IMR-90 (cell line): Measurements from ENCODE around the gene DGKB. TPM values are rescaled to one million over a fixed set of nuclear protein-coding genes. Genes with fewer than 3 reads are reported as not detected.

Experiments used
- ATAC-seq: fragments of 200-7000 bp; cut with Tn5 transposase; 2 replicates; pipeline ENCODE4 v1.9.1; 2020; ENCODE audit warnings: low read depth, mild to moderate bottlenecking, moderate library complexity
- BruUV-seq: library from RNA; stranded (reverse); fragments of 400-500 nt; replicated peaks from 2 replicates; lab custom pipeline; 2021; lab: Mats Ljungman, UMichigan
- CTCF ChIA-PET: fragments of 300-600 bp; formaldehyde crosslinking; extraction: SDS; loops from one replicate; lab custom pipeline; 2021; ENCODE audit warnings: antibody characterized with exemption; lab: Yijun Ruan, JAX
- POLR2A ChIA-PET: fragments of 300-600 bp; sonication (Branson Sonifier 250); formaldehyde crosslinking; loops from one replicate; lab custom pipeline; 2022; ENCODE audit warnings: antibody characterized with exemption; ENCODE audit not compliant: unreplicated experiment; lab: Charles Lee
- DNase-seq: peaks from one replicate; pipeline ENCODE4 v3.0.0; 2013
- H2AFZ ChIP-seq: replicated peaks from 2 replicates; pipeline ENCODE3; 2013; ENCODE audit warnings: low read length, mild to moderate bottlenecking; ENCODE audit not compliant: poor library complexity
- H2AK5ac ChIP-seq: 2 replicates; pipeline ENCODE4 v1.6.1; 2013; ENCODE audit warnings: low read depth, low read length, inconsistent platforms
- H2AK9ac ChIP-seq: replicated peaks from 2 replicates; pipeline ENCODE3; 2013; ENCODE audit warnings: mild to moderate bottlenecking, low read depth, low read length, moderate library complexity; ENCODE audit not compliant: poor library complexity
- H2BK120ac ChIP-seq: 2 replicates; pipeline ENCODE4 v1.6.1; 2013; ENCODE audit warnings: low read depth, low read length, inconsistent platforms
- H2BK15ac ChIP-seq: 3 replicates; pipeline ENCODE4 v1.6.1; 2013; ENCODE audit warnings: low read depth, low read length, inconsistent platforms
- H2BK20ac ChIP-seq: 2 replicates; pipeline ENCODE4 v1.6.1; 2013; ENCODE audit warnings: low read depth, mild to moderate bottlenecking, inconsistent platforms, low read length, moderate library complexity
- H2BK5ac ChIP-seq: 2 replicates; pipeline ENCODE4 v1.6.1; 2013; ENCODE audit warnings: mild to moderate bottlenecking, low read depth, low read length, inconsistent platforms; ENCODE audit not compliant: poor library complexity, severe bottlenecking
- H3K14ac ChIP-seq: replicated peaks from 2 replicates; pipeline ENCODE4 v1.6.1; 2013; ENCODE audit warnings: low read depth, low read length, inconsistent platforms
- H3K18ac ChIP-seq: 2 replicates; pipeline ENCODE4 v1.6.1; 2013; ENCODE audit warnings: low read depth, low read length, control low read depth
- H3K23ac ChIP-seq: 2 replicates; pipeline ENCODE4 v1.6.1; 2013; ENCODE audit warnings: low read depth, low read length, inconsistent platforms
- H3K27ac ChIP-seq: 2 replicates; pipeline ENCODE4 v1.5.1; 2013; ENCODE audit warnings: mild to moderate bottlenecking, control low read depth, low read length; ENCODE audit not compliant: insufficient read depth
- H3K27me3 ChIP-seq: 2 replicates; pipeline ENCODE4 v1.6.1; 2013; ENCODE audit warnings: low read length; ENCODE audit not compliant: control insufficient read depth, insufficient read depth
- H3K36me3 ChIP-seq: 2 replicates; pipeline ENCODE4 v1.6.1; 2013; ENCODE audit warnings: low read length, mixed read lengths; ENCODE audit not compliant: control insufficient read depth, insufficient read depth
- H3K4ac ChIP-seq: 2 replicates; pipeline ENCODE4 v1.6.1; 2013; ENCODE audit warnings: low read depth, low read length, inconsistent platforms
- H3K4me1 ChIP-seq: 2 replicates; pipeline ENCODE4 v1.6.1; 2013; ENCODE audit warnings: low read length, mixed read lengths; ENCODE audit not compliant: control insufficient read depth, insufficient read depth
- H3K4me2 ChIP-seq: 2 replicates; pipeline ENCODE4 v1.6.1; 2013; ENCODE audit warnings: low read depth, mild to moderate bottlenecking, control low read depth, low read length, moderate library complexity
- H3K4me3 ChIP-seq: 2 replicates; pipeline ENCODE4 v1.5.1; 2013; ENCODE audit warnings: low read depth, mild to moderate bottlenecking, control low read depth, low read length, moderate library complexity; ENCODE audit not compliant: insufficient read depth
- H3K56ac ChIP-seq: 2 replicates; pipeline ENCODE4 v1.6.1; 2013; ENCODE audit warnings: low read length, inconsistent platforms; ENCODE audit not compliant: insufficient read depth; ENCODE audit errors: extremely low read depth
- H3K79me1 ChIP-seq, 2 experiments: 2 replicates each; pipeline ENCODE4 v1.6.1; 2013; ENCODE audit warnings: low read length in 2 of 2, inconsistent platforms in 1 of 2, low read depth in 1 of 2
- H3K9ac ChIP-seq: 2 replicates; pipeline ENCODE4 v1.6.1; 2013; ENCODE audit warnings: low read depth, low read length, control low read depth
- H3K9me1 ChIP-seq: 2 replicates; pipeline ENCODE4 v1.6.1; 2013; ENCODE audit warnings: low read length, inconsistent platforms; ENCODE audit not compliant: insufficient read depth
- H3K9me3 ChIP-seq: 2 replicates; pipeline ENCODE4 v1.6.1; 2013; ENCODE audit warnings: low read length; ENCODE audit not compliant: control insufficient read depth, insufficient read depth
- H4K20me1 ChIP-seq: 2 replicates; pipeline ENCODE4 v1.6.1; 2013; ENCODE audit warnings: low read length, inconsistent platforms; ENCODE audit not compliant: insufficient read depth
- H4K5ac ChIP-seq: 2 replicates; pipeline ENCODE4 v1.6.1; 2013; ENCODE audit warnings: mild to moderate bottlenecking, low read depth, low read length, control low read depth
- H4K8ac ChIP-seq, 2 experiments: 2 replicates each; pipeline ENCODE4 v1.6.1; 2013; ENCODE audit warnings: low read depth in 2 of 2, low read length in 2 of 2, control low read depth in 1 of 2, inconsistent platforms in 1 of 2
- H4K91ac ChIP-seq: 2 replicates; pipeline ENCODE4 v1.6.1; 2013; ENCODE audit warnings: low read depth, low read length, inconsistent platforms; ENCODE audit not compliant: insufficient read depth
- BHLHE40 ChIP-seq: fragments of 150-350 bp; IDR thresholded peaks from 2 replicates; pipeline ENCODE4 v1.6.1; 2016; ENCODE audit warnings: mild to moderate bottlenecking, low read depth, low read length
- CEBPB ChIP-seq: IDR thresholded peaks from 2 replicates; pipeline ENCODE4 v1.6.1; 2012; ENCODE audit warnings: low read depth, low read length, improper control_type of control experiment
- CHD1 ChIP-seq: IDR thresholded peaks from 2 replicates; pipeline ENCODE4 v1.6.1; 2012; ENCODE audit warnings: low read depth, low read length, improper control_type of control experiment
- CTCF ChIP-seq: conservative IDR thresholded peaks from 2 replicates; pipeline ENCODE4 v1.5.1; 2012; ENCODE audit warnings: mild to moderate bottlenecking, low read depth, low read length, improper control_type of control experiment
- ELK1 ChIP-seq: fragments of 150-350 bp; IDR thresholded peaks from 2 replicates; pipeline ENCODE4 v1.6.1; 2016; ENCODE audit warnings: low read depth, mild to moderate bottlenecking, low read length, moderate library complexity, borderline replicate concordance
- MAFK ChIP-seq: IDR thresholded peaks from 2 replicates; pipeline ENCODE4 v1.6.1; 2012; ENCODE audit warnings: low read depth, low read length, improper control_type of control experiment
- MXI1 ChIP-seq: IDR thresholded peaks from 2 replicates; pipeline ENCODE4 v1.6.1; 2012; ENCODE audit warnings: low read depth, mild to moderate bottlenecking, low read length, moderate library complexity, borderline replicate concordance
- NFE2L2 ChIP-seq: fragments of 150-350 bp; IDR thresholded peaks from 2 replicates; pipeline ENCODE4 v1.6.1; 2016; ENCODE audit warnings: low read depth, mild to moderate bottlenecking, low read length
- RAD21 ChIP-seq: IDR thresholded peaks from 2 replicates; pipeline ENCODE4 v1.6.1; 2012; ENCODE audit warnings: low read length, improper control_type of control experiment
- RFX5 ChIP-seq: IDR thresholded peaks from 2 replicates; pipeline ENCODE4 v1.8.0; 2012; ENCODE audit warnings: low read depth, mild to moderate bottlenecking, low read length, moderate library complexity
- WGBS, 2 experiments: methylation state at CpG; one replicate each; pipeline versions ENCODE4 v1.1.5 to v1.1.7; 2013; ENCODE audit warnings: missing lambda C conversion rate in 2 of 2; ENCODE audit not compliant: insufficient read length in 1 of 2; ENCODE audit errors: extremely low coverage in 2 of 2; 5-methylcytosine and 5-hydroxymethylcytosine counted together
- dilution Hi-C: fragments of 300-500 bp; cut with HindIII; formaldehyde crosslinking; loops from one replicate; pipeline ENCODE4 v1.14.3; 2018; ENCODE audit warnings: low sequenced_read_pairs; ENCODE audit not compliant: unreplicated experiment
- in situ Hi-C: fragments of 300-500 bp; cut with MboI; formaldehyde crosslinking; loops from 3 replicates; pipeline ENCODE4 v1.14.3; 2019; ENCODE audit warnings: low sequenced_read_pairs, inconsistent platforms, mixed read lengths
- intact Hi-C: fragments of 100-400 bp; cut with micrococcal nuclease; formaldehyde crosslinking; loops from 2 replicates; pipeline ENCODE4 v1.10.0; 2022
- polyA plus RNA-seq, 3 experiments: library from polyadenylated mRNA; depleted of rRNA; stranded (reverse); fragments of >200 nt; gene quantifications; 2 replicates each; pipeline ENCODE4 v1.2.3, GENCODE V29; 2012; ENCODE audit warnings: low replicate concordance in 1 of 3
- total RNA-seq: library from RNA; depleted of rRNA; stranded (reverse); fragments of >200 nt; gene quantifications from 2 replicates; pipeline ENCODE4 v1.2.3, GENCODE V29; 2012

DGKB gene
- total and polyA plus RNA-seq, 2 of the 4 experiments (the other 2 are of a cell fraction) = not detected

GRCh38 chr7:14258441-14258840 lies 644.1 kb downstream of the DGKB start:
- no peaks in the 10 kb centered on the region for H3K79me1 ChIP-seq
- no peak overlapping the region for H2BK5ac ChIP-seq
- H3K9me1 ChIP-seq = no peaks in the 10 kb centered on the region
- WGBS, 2 experiments = no CpG with 5 or more reads among the region's 2 CpGs
- H4K5ac ChIP-seq = no peak overlapping the region
- H3K4me2 ChIP-seq = no peak overlapping the region
- H3K4me3 ChIP-seq = no peak overlapping the region
- no peak overlapping the region for H4K8ac ChIP-seq
- no peak overlapping the region for H2AFZ ChIP-seq
- intact Hi-C loops = no loop called here
- H3K18ac ChIP-seq = no peak overlapping the region
- H2AK5ac ChIP-seq = no peak overlapping the region
- no peak overlapping the region for H3K14ac ChIP-seq
- no peak overlapping the region for H3K56ac ChIP-seq
- POLR2A ChIA-PET = no interaction called here
- H3K23ac ChIP-seq = no peak overlapping the region
- in situ Hi-C loops = no loop called here
- H3K27me3 ChIP-seq = no peaks in the 10 kb centered on the region
- no peak overlapping the region for H4K91ac ChIP-seq
- no peak overlapping the region for H2BK20ac ChIP-seq
- H3K9me3 ChIP-seq = no peaks in the 10 kb centered on the region
- CTCF ChIA-PET = no interaction called here
- H2BK15ac ChIP-seq = no peak overlapping the region
- no peak overlapping the region for H2AK9ac ChIP-seq
- H4K20me1 ChIP-seq = no peaks in the 10 kb centered on the region
- H3K9ac ChIP-seq = no peak overlapping the region
- ATAC-seq = no peak
- BruUV-seq = no TSS peak
- H3K27ac ChIP-seq = no peak overlapping the region
- dilution Hi-C loops = no loop called here
- no peak overlapping the region for H3K4ac ChIP-seq
- no peaks in the 10 kb centered on the region for H3K4me1 ChIP-seq
- no peak overlapping the region for H2BK120ac ChIP-seq
- H3K36me3 ChIP-seq = no peaks in the 10 kb centered on the region
- DNase-seq = no peak
- TF ChIP-seq CHD1 = no peak
- no peak for TF ChIP-seq MAFK
- no peak for TF ChIP-seq MXI1
- no peak for TF ChIP-seq ELK1
- TF ChIP-seq NFE2L2 = no peak
- no peak for TF ChIP-seq BHLHE40
- no peak for TF ChIP-seq RFX5
- TF ChIP-seq CEBPB = no peak
- TF ChIP-seq CTCF = no peak
- no peak for TF ChIP-seq RAD21
